Lower lobe of right lung (tissue), 2 donors: Measurements from ENCODE around the gene ST6GALNAC3. TPM values are rescaled to one million over a fixed set of nuclear protein-coding genes. Genes with fewer than 3 reads are reported as not detected.
A peak's percentile ranks its signal among the peaks of the same experiment; 100 is the strongest.

Experiments
- ATAC-seq, 2 donors: fragments of 200-7000 bp; cut with Tn5 transposase; one replicate each; pipeline ENCODE4 v1.9.1; 2020 to 2022; ENCODE audit warnings: mild to moderate bottlenecking in 2 of 2, moderate library complexity in 2 of 2
- DNase-seq: peaks from one replicate; pipeline ENCODE4 v3.0.0-alpha.2; 2020
- H3K27ac ChIP-seq: fragments of 200-600 bp; one replicate; pipeline ENCODE4 v1.8.0; 2022
- H3K27me3 ChIP-seq: fragments of 200-600 bp; one replicate; pipeline ENCODE4 v1.8.0; 2022; ENCODE audit warnings: low read depth
- H3K36me3 ChIP-seq: fragments of 200-600 bp; one replicate; pipeline ENCODE4 v1.8.0; 2022; ENCODE audit warnings: mild to moderate bottlenecking
- H3K4me1 ChIP-seq: fragments of 200-600 bp; one replicate; pipeline ENCODE4 v1.8.0; 2022
- H3K4me3 ChIP-seq: fragments of 200-600 bp; one replicate; pipeline ENCODE4 v1.8.0; 2022; ENCODE audit warnings: mild to moderate bottlenecking
- H3K9me3 ChIP-seq: fragments of 200-600 bp; one replicate; pipeline ENCODE4 v1.8.0; 2022
- CTCF ChIP-seq: fragments of 200-600 bp; IDR thresholded peaks from one replicate; pipeline ENCODE4 v1.8.0; 2022; ENCODE audit warnings: antibody characterized with exemption, mild to moderate bottlenecking
- intact Hi-C: fragments of 100-400 bp; cut with DNase I; formaldehyde crosslinking; loops from one replicate; pipeline ENCODE4 v1.11.0; 2022
- total RNA-seq: library from RNA; stranded (reverse); fragmentation: NEBNext Ultra II Directional; extraction: Animal tissue kit (Norgen Biotek cat#: 25700); gene quantifications from one replicate; pipeline ENCODE4 v1.2.1, GENCODE V29; 2021
- donor health status: DM: no; HTN: yes; CAD: no; lungs with severe emphysema.

ST6GALNAC3 gene
- total RNA-seq, 1 donor from 2014 or later, result 8.8 TPM

- H3K4me1 ChIP-seq, result peaks cover 19% of the 10 kb centered on the region
- no peaks in the 10 kb centered on the region for H3K36me3 ChIP-seq
- no peaks in the 10 kb centered on the region for H3K9me3 ChIP-seq
- H3K4me3 ChIP-seq, result no peak overlapping the region
- ATAC-seq, result no peak
- no peaks in the 10 kb centered on the region for H3K27me3 ChIP-seq
- TF ChIP-seq CTCF, result no peak
- no peak overlapping the region for H3K27ac ChIP-seq
- DNase-seq, result no peak
- intact Hi-C loops, result no loop called here
Measured at GRCh38 chr1:76141929-76142328, 67.4 kb downstream of the ST6GALNAC3 start.

- H3K27ac ChIP-seq, result no peak overlapping the region
Measured at GRCh38 chr1:76142771-76143540, 68.4 kb downstream of the ST6GALNAC3 start.

GRCh38 chr1:76144247-76144646 lies 69.7 kb downstream of the ST6GALNAC3 start:
- intact Hi-C loops, result no loop called here
- no peak for TF ChIP-seq CTCF
- Histone ChIP-seq H3K27me3 (no peaks in the 10 kb centered on the region), H3K27ac (no peak overlapping the region), H3K9me3 (no peaks in the 10 kb centered on the region), H3K36me3 (no peaks in the 10 kb centered on the region), H3K4me1 (peaks cover 19% of the 10 kb centered on the region), H3K4me3 (no peak overlapping the region)
- ATAC-seq, result peak; percentile 79 to 85
- DNase-seq, result no peak

More at GRCh38 chr1:76142771-76143540, 68.4 kb downstream of the ST6GALNAC3 start:
- TF ChIP-seq CTCF, result no peak
- no peaks in the 10 kb centered on the region for H3K9me3 ChIP-seq
- intact Hi-C loops, result no loop called here
- no peak overlapping the region for H3K4me3 ChIP-seq
- H3K36me3 ChIP-seq, result no peaks in the 10 kb centered on the region
- ATAC-seq (no peak), DNase-seq (no peak)
- H3K27me3 ChIP-seq, result no peaks in the 10 kb centered on the region
- H3K4me1 ChIP-seq, result peaks cover 19% of the 10 kb centered on the region

GRCh38 chr1:76145332-76145731 lies 70.8 kb downstream of the ST6GALNAC3 start:
- Histone ChIP-seq H3K36me3 (no peaks in the 10 kb centered on the region), H3K4me3 (no peak overlapping the region), H3K27ac (no peak overlapping the region), H3K4me1 (peaks cover 9% of the 10 kb centered on the region), H3K9me3 (no peaks in the 10 kb centered on the region), H3K27me3 (no peaks in the 10 kb centered on the region)
- intact Hi-C loops, result no loop called here
- ATAC-seq, result no peak
- no peak for DNase-seq
- no peak for TF ChIP-seq CTCF

- H3K27me3 ChIP-seq, result no peaks in the 10 kb centered on the region
- ATAC-seq, result no peak
- no peak for DNase-seq
- no peak overlapping the region for H3K27ac ChIP-seq
- no peak overlapping the region for H3K4me3 ChIP-seq
- H3K9me3 ChIP-seq, result no peaks in the 10 kb centered on the region
- H3K4me1 ChIP-seq, result peaks cover 7% of the 10 kb centered on the region
- no peaks in the 10 kb centered on the region for H3K36me3 ChIP-seq
- TF ChIP-seq CTCF, result no peak
- intact Hi-C loops, result no loop called here
Measured at GRCh38 chr1:76146184-76146583, 71.6 kb downstream of the ST6GALNAC3 start.
